Activated CD4-positive, alpha-beta T cell treated with anti-CD3 and anti-CD28 coated beads for 4 hours (primary cell): Measurements from ENCODE around the gene KCND1.

Experiments used
- DNase-seq, 2 donors: peaks; one replicate each; pipeline ENCODE4 v3.0.0-alpha.2; 2020

The KCND1 gene

GRCh38 chrX:48937054-48937907, 34.4 kb downstream of the KCND1 start:
- DNase-seq, result peak; percentile 84 to 85

- no peak for DNase-seq
These were observed 35.1 kb downstream of the KCND1 start for GRCh38 chrX:48936429-48937053.

GRCh38 chrX:48935301-48935670, 36.4 kb downstream of the KCND1 start:
- no peak for DNase-seq

- DNase-seq, result no peak
These were observed 36.9 kb downstream of the KCND1 start for GRCh38 chrX:48934581-48935300.

- DNase-seq, result no peak
These were observed 37.9 kb downstream of the KCND1 start for GRCh38 chrX:48933757-48934156.

- DNase-seq, result no peak
These were observed 43.8 kb downstream of the KCND1 start for GRCh38 chrX:48927736-48928382.

- no peak for DNase-seq
These were observed 44.5 kb downstream of the KCND1 start for GRCh38 chrX:48927123-48927522.

GRCh38 chrX:48924270-48924669, 47.4 kb downstream of the KCND1 start:
- DNase-seq, result no peak

GRCh38 chrX:48923771-48924170, 47.9 kb downstream of the KCND1 start:
- no peak for DNase-seq

GRCh38 chrX:48920718-48921104, 50.9 kb downstream of the KCND1 start:
- DNase-seq, result no peak

- no peak for DNase-seq
These were observed 51.5 kb downstream of the KCND1 start for GRCh38 chrX:48919947-48920717.

GRCh38 chrX:48919360-48919841, 52.2 kb downstream of the KCND1 start:
- no peak for DNase-seq

- peak; percentile 88 to 91 for DNase-seq
These were observed 52.9 kb downstream of the KCND1 start, which contains the start of gene PIM2 for GRCh38 chrX:48918643-48919340. Gene PIM2, minus strand, starts transcription at chrX:48919024. Its CDS starts 190 bp downstream, at chrX:48918834.

GRCh38 chrX:48918301-48918642, 53.4 kb downstream of the KCND1 start:
- DNase-seq, result no peak

GRCh38 chrX:48917139-48918001, 54.3 kb downstream of the KCND1 start:
- DNase-seq, result peak; percentile 83 to 84

GRCh38 chrX:48914593-48915493, 56.8 kb downstream of the KCND1 start:
- no peak for DNase-seq

- no peak for DNase-seq
These were observed 57.9 kb downstream of the KCND1 start for GRCh38 chrX:48913605-48914366.

- DNase-seq, result peak; percentile 81 to 85
These were observed 60.0 kb downstream of the KCND1 start, which contains the start of gene SLC35A2 for GRCh38 chrX:48911412-48912182. Gene SLC35A2, minus strand, starts transcription at chrX:48911646. Its CDS starts 10 bp downstream, at chrX:48911636.
